NCI-H2081 (cell line): ENCODE data around the gene SPHK2.
"Not testable (repeated sequence)": the region's sequence is repeated elsewhere in the genome, so short reads cannot be mapped to it uniquely, and the experiment has no call there.

ENCODE experiments used
- DNase-seq, 2 experiments: peaks; one replicate each; lab custom pipeline; 2025; lab: John Stamatoyannopoulos, UW

SPHK2 gene

GRCh38 chr19:48624791-48625723, 5.8 kb downstream of the SPHK2 start:
- DNase-seq = no peak

GRCh38 chr19:48625891-48626327, 6.6 kb downstream of the SPHK2 start:
- DNase-seq = no peak

- DNase-seq = no peak
Measured at GRCh38 chr19:48627201-48627864, 8.0 kb downstream of the SPHK2 start.

GRCh38 chr19:48627865-48628314, 8.6 kb downstream of the SPHK2 start:
- no peak for DNase-seq

GRCh38 chr19:48628486-48629296, 9.4 kb downstream of the SPHK2 start:
- no peak for DNase-seq

GRCh38 chr19:48629297-48629598, 9.9 kb downstream of the SPHK2 start:
- DNase-seq = no peak

GRCh38 chr19:48629599-48630295, 10.4 kb downstream of the SPHK2 start:
- DNase-seq = no peak

- DNase-seq = no peak
Measured at GRCh38 chr19:48630296-48631063, 11.2 kb downstream of the SPHK2 start.

GRCh38 chr19:48631225-48631624, 11.9 kb downstream of the SPHK2 start:
- no peak for DNase-seq

- not testable (repeated sequence) for DNase-seq
Measured at GRCh38 chr19:48632286-48632685, 13.0 kb downstream of the SPHK2 start.

- DNase-seq = no peak
Measured at GRCh38 chr19:48632692-48633147, 13.4 kb downstream of the SPHK2 start.

GRCh38 chr19:48633148-48634035, 14.1 kb downstream of the SPHK2 start:
- no peak for DNase-seq

- no peak for DNase-seq
Measured at GRCh38 chr19:48634036-48634342, 14.7 kb downstream of the SPHK2 start.

- DNase-seq = peak; percentile 96 to 97
Measured at GRCh38 chr19:48634424-48635262, 15.3 kb downstream of the SPHK2 start.

- peak; percentile 64 to 73 for DNase-seq
Measured at GRCh38 chr19:48635263-48635965, 16.1 kb downstream of the SPHK2 start.

GRCh38 chr19:48635966-48636858, 16.9 kb downstream of the SPHK2 start:
- no peak for DNase-seq

GRCh38 chr19:48636859-48637448, 17.6 kb downstream of the SPHK2 start, which contains the start of gene DBP:
Gene DBP, minus strand, starts transcription at chr19:48637379. Its CDS starts 385 bp downstream, at chr19:48636994.
- no peak for DNase-seq
